B cell (primary cell): ENCODE data around the gene NUCKS1. TPM values are rescaled to one million over a fixed set of nuclear protein-coding genes. Genes with fewer than 3 reads are reported as not detected.

ENCODE experiments used
- ATAC-seq: fragments of 200-7000 bp; cut with Tn5 transposase; one replicate; pipeline ENCODE4 v1.10.0; 2021; ENCODE audit warnings: low read depth, mild to moderate bottlenecking, moderate number of reproducible peaks, moderate library complexity
- CTCF ChIA-PET: fragments of 350-600 bp; sonication (Branson Sonifier 250); formaldehyde crosslinking; loops from one replicate; lab custom pipeline; 2021; ENCODE audit warnings: antibody characterized with exemption, inconsistent platforms; lab: Charles Lee
- POLR2A ChIA-PET: fragments of 350-600 bp; sonication (Branson Sonifier 250); formaldehyde crosslinking; loops from one replicate; lab custom pipeline; 2021; ENCODE audit warnings: antibody characterized with exemption; lab: Charles Lee
- DNase-seq: peaks from one replicate; pipeline ENCODE4 v3.0.0; 2013
- H2AFZ ChIP-seq: 2 replicates; pipeline ENCODE4 v1.6.1; 2012; ENCODE audit warnings: mild to moderate bottlenecking, low read depth, low read length; ENCODE audit not compliant: insufficient read depth, poor library complexity, severe bottlenecking
- H3K27ac ChIP-seq, 2 donors: 1 replicate in 1 of 2; 2 replicates in 1 of 2; pipeline ENCODE4 v1.5.1; 2012 to 2013; ENCODE audit warnings: low read length in 2 of 2, mild to moderate bottlenecking in 2 of 2, moderate library complexity in 1 of 2
- H3K27me3 ChIP-seq, 4 experiments: fragments of 200-600 bp in 1 of 4; sonication (generic) in 1 of 4; replicated peaks in 1 of 4; 1 replicate in 2 of 4; 2 replicates in 2 of 4; pipeline versions ENCODE4 v1.6.1 to v1.7.0; 2013 to 2016; ENCODE audit warnings: low read length in 3 of 4, mild to moderate bottlenecking in 2 of 4, mixed read lengths in 1 of 4, moderate library complexity in 1 of 4; ENCODE audit not compliant: insufficient read depth in 4 of 4, control insufficient read depth in 3 of 4; ENCODE audit errors: control extremely low read depth in 1 of 4
- H3K36me3 ChIP-seq, 2 experiments: replicated peaks in 1 of 2; 1 replicate in 1 of 2; 2 replicates in 1 of 2; pipeline versions ENCODE4 v1.6.1 to v1.7.1; 2013; ENCODE audit warnings: low read length in 1 of 2; ENCODE audit not compliant: insufficient read depth in 2 of 2, control insufficient read depth in 1 of 2; ENCODE audit errors: control extremely low read depth in 1 of 2, extremely low read depth in 1 of 2
- H3K4me1 ChIP-seq, 2 donors: fragments of 200-600 bp in 1 of 2; sonication (generic) in 1 of 2; 1 replicate in 1 of 2; 2 replicates in 1 of 2; pipeline versions ENCODE4 v1.5.1 to v1.6.1; 2013 to 2017; ENCODE audit warnings: low read length in 2 of 2; ENCODE audit not compliant: control insufficient read depth in 2 of 2, insufficient read depth in 2 of 2
- H3K4me2 ChIP-seq: replicated peaks from 2 replicates; pipeline ENCODE3; 2012; ENCODE audit warnings: mild to moderate bottlenecking, low read depth, low read length; ENCODE audit not compliant: poor library complexity, severe bottlenecking
- H3K4me3 ChIP-seq, 5 experiments: fragments of 200-600 bp in 1 of 5; sonication (generic) in 1 of 5; 1 replicate in 3 of 5; 2 replicates in 2 of 5; pipeline versions ENCODE4 v1.5.1 to v1.7.0; 2011 to 2016; ENCODE audit warnings: low read length in 4 of 5, mild to moderate bottlenecking in 4 of 5, low read depth in 2 of 5, control low read depth in 1 of 5, moderate library complexity in 1 of 5; ENCODE audit not compliant: insufficient read depth in 1 of 5; ENCODE audit errors: control extremely low read depth in 1 of 5, extremely low read depth in 1 of 5
- H3K79me2 ChIP-seq: fragments of 200-600 bp; sonication (generic); one replicate; pipeline ENCODE4 v1.6.0; 2016; ENCODE audit warnings: low read length; ENCODE audit not compliant: control insufficient read depth, insufficient read depth
- H3K9ac ChIP-seq: fragments of 200-600 bp; sonication (generic); 2 replicates; pipeline ENCODE4 v1.6.1; 2017; ENCODE audit warnings: mild to moderate bottlenecking, low read length, moderate library complexity
- H3K9me3 ChIP-seq, 3 donors: one replicate each; pipeline versions ENCODE4 v1.6.1 to v1.7.1; 2013; ENCODE audit warnings: low read length in 2 of 3; ENCODE audit not compliant: control insufficient read depth in 2 of 3, insufficient read depth in 1 of 3; ENCODE audit errors: control extremely low read depth in 1 of 3
- H4K20me1 ChIP-seq: 2 replicates; pipeline ENCODE4 v1.6.0; 2012; ENCODE audit warnings: mild to moderate bottlenecking, low read length; ENCODE audit not compliant: insufficient read depth, control insufficient read depth, poor library complexity, severe bottlenecking
- H3K27ac Mint-ChIP-seq: one replicate; pipeline ENCODE4 v1.8.0; 2021; ENCODE audit warnings: mixed read lengths
- H3K27me3 Mint-ChIP-seq: one replicate; pipeline ENCODE4 v1.8.0; 2021; ENCODE audit warnings: mixed read lengths
- H3K4me1 Mint-ChIP-seq: one replicate; pipeline ENCODE4 v1.8.0; 2021; ENCODE audit warnings: mixed read lengths
- H3K4me3 Mint-ChIP-seq: one replicate; pipeline ENCODE4 v1.8.0; 2021; ENCODE audit warnings: mixed read lengths
- H3K9me3 Mint-ChIP-seq: one replicate; pipeline ENCODE4 v1.8.0; 2022; ENCODE audit warnings: mixed read lengths; ENCODE audit not compliant: insufficient read depth
- EZH2 ChIP-seq: IDR thresholded peaks from 2 replicates; pipeline ENCODE4 v1.6.1; 2012; ENCODE audit warnings: borderline replicate concordance, low read depth, mild to moderate bottlenecking, moderate library complexity, low read length; ENCODE audit not compliant: insufficient read depth, poor library complexity, severe bottlenecking
- WGBS: methylation state at CpG from one replicate; pipeline ENCODE4 v1.1.5; 2013; ENCODE audit warnings: missing lambda C conversion rate; ENCODE audit not compliant: insufficient coverage; 5-methylcytosine and 5-hydroxymethylcytosine counted together
- intact Hi-C: fragments of 100-400 bp; cut with micrococcal nuclease; formaldehyde crosslinking; loops from one replicate; pipeline ENCODE4 v1.10.0; 2022
- polyA plus RNA-seq: library from polyadenylated mRNA; depleted of rRNA; stranded (reverse); fragments of >200 nt; gene quantifications from 2 replicates; pipeline ENCODE4 v1.2.3, GENCODE V29; 2012
- total RNA-seq, 2 donors: library from RNA; stranded (reverse); fragments of 120-200 nt in 1 of 2; gene quantifications; 1 replicate in 1 of 2; 2 replicates in 1 of 2; pipeline versions ENCODE4 v1.2.3 to v1.2.4, GENCODE V29; 2013 to 2022
- TF ChIP-seq, protein P1 (sequence below): fragments of 200-600 bp; IDR thresholded peaks from one replicate; pipeline ENCODE4 v1.8.0; 2022; ENCODE audit warnings: antibody characterized with exemption, mild to moderate bottlenecking

Gene NUCKS1
- total and polyA plus RNA-seq, 2 donors (not counting 1 experiment from before 2014, with no cell fraction given): 6.5 to 90.1 TPM

GRCh38 chr1:205689479-205689878, 60.5 kb downstream of the NUCKS1 start:
- Histone ChIP-seq H3K36me3 (no peaks in the 10 kb centered on the region), H3K4me2 (no peak overlapping the region), H3K79me2 (no peaks in the 10 kb centered on the region), H3K4me3 (no peak overlapping the region), H3K27ac (no peak overlapping the region), H3K9me3 (no peaks in the 10 kb centered on the region), H3K4me1 (peaks cover 12 to 13% of the 10 kb centered on the region in 2 donors), H3K27me3 (no peaks in the 10 kb centered on the region), H4K20me1 (no peaks in the 10 kb centered on the region), H2AFZ (no peak overlapping the region), H3K9ac (no peak overlapping the region)
- CTCF ChIA-PET: interaction anchor here (0.7 to 1.5 kb wide), 2 partner anchors 32 to 288 kb away, joined by 3 to 7 read pairs; no protein-coding TSS in a partner anchor
- intact Hi-C loops: no loop called here
- ATAC-seq: no peak
- no peaks in the 10 kb centered on the region for H3K9me3 Mint-ChIP-seq
- no peak overlapping the region for H3K27ac Mint-ChIP-seq
- H3K4me1 Mint-ChIP-seq: peaks cover 10% of the 10 kb centered on the region
- DNase-seq: no peak
- TF ChIP-seq EZH2: no peak
- TF ChIP-seq, protein P1, sequence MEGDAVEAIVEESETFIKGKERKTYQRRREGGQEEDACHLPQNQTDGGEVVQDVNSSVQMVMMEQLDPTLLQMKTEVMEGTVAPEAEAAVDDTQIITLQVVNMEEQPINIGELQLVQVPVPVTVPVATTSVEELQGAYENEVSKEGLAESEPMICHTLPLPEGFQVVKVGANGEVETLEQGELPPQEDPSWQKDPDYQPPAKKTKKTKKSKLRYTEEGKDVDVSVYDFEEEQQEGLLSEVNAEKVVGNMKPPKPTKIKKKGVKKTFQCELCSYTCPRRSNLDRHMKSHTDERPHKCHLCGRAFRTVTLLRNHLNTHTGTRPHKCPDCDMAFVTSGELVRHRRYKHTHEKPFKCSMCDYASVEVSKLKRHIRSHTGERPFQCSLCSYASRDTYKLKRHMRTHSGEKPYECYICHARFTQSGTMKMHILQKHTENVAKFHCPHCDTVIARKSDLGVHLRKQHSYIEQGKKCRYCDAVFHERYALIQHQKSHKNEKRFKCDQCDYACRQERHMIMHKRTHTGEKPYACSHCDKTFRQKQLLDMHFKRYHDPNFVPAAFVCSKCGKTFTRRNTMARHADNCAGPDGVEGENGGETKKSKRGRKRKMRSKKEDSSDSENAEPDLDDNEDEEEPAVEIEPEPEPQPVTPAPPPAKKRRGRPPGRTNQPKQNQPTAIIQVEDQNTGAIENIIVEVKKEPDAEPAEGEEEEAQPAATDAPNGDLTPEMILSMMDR: no peak
- POLR2A ChIA-PET: no interaction called here
- no peak overlapping the region for H3K4me3 Mint-ChIP-seq
- peaks cover 4% of the 10 kb centered on the region for H3K27me3 Mint-ChIP-seq
- WGBS: 100% methylated on average over 2 of the region's 5 CpGs

DNA sequence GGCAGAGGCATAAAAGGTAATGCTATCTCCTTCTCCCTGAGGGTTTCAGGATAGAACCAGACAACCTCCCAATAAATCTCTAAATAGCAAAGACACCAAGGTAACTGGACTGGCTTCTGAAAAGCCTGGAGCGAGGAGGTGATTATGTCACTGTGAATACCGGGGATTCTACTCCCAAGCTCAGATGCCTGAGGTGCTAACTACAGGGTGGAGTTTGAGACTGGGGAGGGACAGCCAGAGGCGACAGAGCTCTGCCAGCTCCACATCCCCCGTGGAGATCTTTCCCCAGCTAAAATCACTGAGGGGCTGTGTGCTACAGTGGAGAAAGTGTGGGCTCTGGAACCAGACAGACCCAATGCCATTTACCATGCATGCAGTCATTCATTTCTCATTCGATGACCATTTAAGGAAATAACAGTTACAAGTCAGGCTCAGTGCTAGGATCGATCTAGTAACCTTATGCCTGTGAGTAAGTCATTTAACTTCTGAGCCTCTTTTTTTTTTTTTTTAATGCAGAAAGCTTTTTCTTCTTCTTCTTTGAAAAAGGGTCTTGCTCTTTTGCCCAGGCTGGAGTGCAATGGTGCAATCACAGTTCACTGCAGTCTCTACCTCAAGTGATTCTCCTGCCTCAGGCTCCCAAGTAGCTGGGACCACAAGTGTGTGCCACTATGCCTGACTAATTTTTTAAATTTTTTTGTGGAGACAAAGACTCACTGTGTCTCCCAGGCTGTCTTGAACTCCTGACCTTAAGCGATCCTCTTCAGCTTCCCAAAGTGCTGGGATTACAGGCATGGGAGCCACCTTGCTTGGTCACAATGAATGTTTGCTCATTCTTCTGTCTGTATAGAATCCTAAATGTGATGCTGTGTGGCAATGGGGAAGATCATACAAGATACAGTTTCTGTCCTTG, 61.6 kb downstream of the NUCKS1 start:
- Histone ChIP-seq H3K27me3 (no peaks in the 10 kb centered on the region), H3K9me3 (no peaks in the 10 kb centered on the region), H3K9ac (no peak overlapping the region), H3K36me3 (no peaks in the 10 kb centered on the region), H3K4me1 (peaks cover 6 to 8% of the 10 kb centered on the region in 2 donors), H3K27ac (no peak overlapping the region), H4K20me1 (no peaks in the 10 kb centered on the region), H3K4me2 (no peak overlapping the region), H3K4me3 (no peak overlapping the region), H2AFZ (no peak overlapping the region), H3K79me2 (no peaks in the 10 kb centered on the region)
- 96% methylated on average over 3 of the region's 7 CpGs for WGBS
- no peak overlapping the region for H3K27ac Mint-ChIP-seq
- intact Hi-C loops: no loop called here
- H3K27me3 Mint-ChIP-seq: peaks cover 4% of the 10 kb centered on the region
- TF ChIP-seq, protein P1: no peak
- TF ChIP-seq EZH2: no peak
- no peaks in the 10 kb centered on the region for H3K9me3 Mint-ChIP-seq
- POLR2A ChIA-PET: no interaction called here
- no peak for ATAC-seq
- peaks cover 8% of the 10 kb centered on the region for H3K4me1 Mint-ChIP-seq
- no peak for DNase-seq
- CTCF ChIA-PET: interaction anchor here (1.1 to 1.9 kb wide), 3 partner anchors 22 to 31 kb away, joined by 3 to 9 read pairs (median 8); no protein-coding TSS in a partner anchor
- H3K4me3 Mint-ChIP-seq: no peak overlapping the region
